Measurements from ENCODE around the gene CDC42BPB. TPM values are rescaled to one million over a fixed set of nuclear protein-coding genes. Genes with fewer than 3 reads are reported as not detected.

The CDC42BPB gene
- total and polyA plus RNA-seq, 8 donors = 73.4 to 91.4 (median 79.5) TPM

DNA sequence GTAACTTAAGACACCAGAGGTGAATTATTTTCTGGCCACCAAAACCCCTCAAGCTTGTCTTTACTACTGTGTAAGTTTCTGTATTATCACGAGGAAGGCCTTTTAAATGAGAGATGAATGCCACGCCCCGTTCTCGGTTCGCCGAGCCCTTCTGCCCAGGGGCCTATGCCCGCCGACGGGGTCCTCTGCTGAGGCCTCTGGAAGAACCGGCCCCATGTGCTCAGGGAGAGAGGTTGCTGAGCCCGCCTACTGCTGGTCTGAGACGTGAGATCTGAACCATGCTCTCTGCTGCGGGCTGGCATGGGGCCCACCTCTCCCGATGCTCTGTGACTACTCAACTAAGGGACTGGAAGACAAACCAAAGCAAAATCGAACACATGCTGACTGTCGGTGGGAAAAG, 113.9 kb downstream of the CDC42BPB start:
- Histone ChIP-seq H3K4me3 (no peak overlapping the region), H3K4me1 (no peaks in the 10 kb centered on the region), H3K36me3 (peaks cover 0 to 92% of the 10 kb centered on the region in 2 donors), H3K27ac (no peak overlapping the region), H3K9me3 (no peaks in the 10 kb centered on the region), H3K27me3 (no peaks in the 10 kb centered on the region)
- intact Hi-C loops (cut with DNase I) = no loop called here
- no peak for ATAC-seq
- TF ChIP-seq CTCF (IDR thresholded peaks at IDR 0.05) = no peak
- DNase-seq = peak in 1 of 4 donors; percentile 54

DNA sequence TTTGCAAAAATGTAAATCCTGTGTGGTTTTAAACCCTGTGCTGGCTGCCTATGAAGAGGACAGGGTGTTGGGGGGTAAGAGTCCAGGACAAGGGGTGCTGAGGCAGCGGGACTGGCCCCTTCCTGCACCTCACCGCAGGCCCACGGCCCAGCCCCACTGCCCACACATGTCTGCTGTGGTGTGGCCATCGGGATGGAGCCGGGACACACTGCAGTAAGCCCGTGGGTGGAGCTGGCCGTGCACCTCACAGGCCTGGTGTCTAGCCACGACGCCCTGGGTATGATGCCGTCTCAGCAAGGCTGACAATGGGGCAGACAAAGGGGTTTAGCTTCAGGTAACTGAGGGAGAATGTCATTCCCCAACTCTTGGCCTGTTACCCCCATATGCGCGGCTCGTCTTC, 115.3 kb downstream of the CDC42BPB start:
- Histone ChIP-seq H3K4me3 (no peak overlapping the region), H3K9me3 (no peaks in the 10 kb centered on the region), H3K27me3 (no peaks in the 10 kb centered on the region), H3K4me1 (no peaks in the 10 kb centered on the region), H3K27ac (no peak overlapping the region), H3K36me3 (peaks cover 0 to 98% of the 10 kb centered on the region in 2 donors)
- DNase-seq = peak in 1 of 4 donors; percentile 66
- TF ChIP-seq CTCF (IDR thresholded peaks at IDR 0.05) = no peak
- no peak for ATAC-seq
- intact Hi-C loops (cut with DNase I) = no loop called here

GRCh38 chr14:102941419-102942011, 115.8 kb downstream of the CDC42BPB start:
- intact Hi-C loops (cut with DNase I) = no loop called here
- TF ChIP-seq CTCF (IDR thresholded peaks at IDR 0.05) = no peak
- Histone ChIP-seq H3K4me3 (no peak overlapping the region), H3K27ac (no peak overlapping the region), H3K36me3 (peaks cover 0 to 98% of the 10 kb centered on the region in 2 donors), H3K27me3 (no peaks in the 10 kb centered on the region), H3K4me1 (no peaks in the 10 kb centered on the region), H3K9me3 (no peaks in the 10 kb centered on the region)
- no peak for ATAC-seq
- DNase-seq = peak in 1 of 4 donors; percentile 39

DNA sequence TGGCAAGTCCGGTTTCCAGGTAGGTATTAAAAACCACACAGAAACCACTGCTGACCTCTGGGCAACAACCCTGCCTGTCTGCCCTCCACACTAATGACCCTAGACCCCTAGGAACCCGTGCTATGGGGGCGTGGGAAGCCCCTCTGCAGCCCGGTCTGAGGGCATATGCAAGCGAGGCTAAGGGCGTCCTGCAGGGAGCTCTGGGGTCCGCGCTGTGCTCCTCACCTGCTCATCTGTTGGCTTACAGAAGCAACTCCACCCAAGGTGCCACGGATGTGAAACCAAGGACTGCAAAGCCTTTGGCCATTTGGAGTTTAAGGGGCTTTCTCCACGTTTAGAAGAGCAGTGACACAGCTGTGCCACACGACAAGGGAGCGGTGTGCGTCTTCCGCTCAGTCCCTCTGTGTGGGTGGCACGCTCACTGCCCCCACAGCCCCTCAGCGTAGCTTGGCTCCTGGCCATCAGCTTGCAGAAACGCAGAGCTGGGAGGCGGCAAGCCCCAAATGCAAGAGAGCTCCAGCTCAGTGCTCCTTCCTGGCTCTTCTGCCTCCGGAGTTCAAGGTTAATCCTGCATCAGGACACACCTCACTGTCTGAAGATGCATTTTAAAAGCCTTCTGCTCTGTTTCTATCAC, 116.5 kb downstream of the CDC42BPB start:
- intact Hi-C loops (cut with DNase I) = no loop called here
- H3K4me3 ChIP-seq = no peak overlapping the region
- DNase-seq (peak in 1 of 4 donors; percentile 60), ATAC-seq (no peak)
- H3K27me3 ChIP-seq = no peaks in the 10 kb centered on the region
- TF ChIP-seq CTCF (IDR thresholded peaks at IDR 0.05) = no peak
- no peak overlapping the region for H3K27ac ChIP-seq
- no peaks in the 10 kb centered on the region for H3K4me1 ChIP-seq
- peaks cover 0 to 93% of the 10 kb centered on the region in 2 donors for H3K36me3 ChIP-seq
- no peaks in the 10 kb centered on the region for H3K9me3 ChIP-seq

DNA sequence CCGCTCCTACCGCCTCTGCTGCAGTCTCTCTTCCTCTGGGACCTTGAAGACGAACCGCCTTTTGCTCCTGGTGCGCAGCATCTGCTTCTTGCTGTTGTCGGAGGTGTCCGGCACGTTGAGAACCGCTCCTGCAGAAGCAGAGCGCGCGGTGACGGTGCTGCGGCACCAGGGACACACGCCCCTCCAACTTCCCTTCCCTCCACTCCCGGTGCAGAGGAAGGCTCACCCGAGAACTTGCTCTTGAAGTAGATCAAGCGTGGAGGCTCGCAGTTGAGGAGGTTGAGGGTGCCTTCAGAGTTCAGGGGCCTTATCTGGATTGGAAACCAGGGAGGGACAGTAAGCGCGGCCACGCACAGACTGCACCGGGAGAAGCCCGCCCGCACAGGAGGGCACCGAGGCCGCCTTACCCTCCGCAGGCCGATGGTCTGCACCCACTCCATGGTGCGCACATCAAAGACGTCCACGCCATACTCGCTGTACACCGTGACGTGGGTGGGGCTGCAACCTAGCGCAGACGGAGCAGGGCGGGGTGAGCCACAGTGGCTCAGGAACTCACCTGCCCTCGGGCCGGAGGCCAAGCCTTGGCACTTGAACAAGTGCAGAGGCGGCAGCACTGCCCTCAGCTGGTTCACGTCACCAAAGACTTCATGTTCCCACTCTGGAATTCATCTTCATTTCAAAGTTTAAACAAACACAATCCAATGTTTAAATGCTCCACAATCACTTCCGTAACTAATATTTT, 117.4 kb downstream of the CDC42BPB start:
- Histone ChIP-seq H3K9me3 (no peaks in the 10 kb centered on the region), H3K4me3 (no peak overlapping the region), H3K36me3 (peaks cover 0 to 85% of the 10 kb centered on the region in 2 donors), H3K27ac (no peak overlapping the region), H3K4me1 (no peaks in the 10 kb centered on the region), H3K27me3 (no peaks in the 10 kb centered on the region)
- ATAC-seq (peak; percentile 88), DNase-seq (peak in 2 of 4 donors; percentile 85 to 92)
- TF ChIP-seq CTCF (IDR thresholded peaks at IDR 0.05) = no peak
- intact Hi-C loops (cut with DNase I) = no loop called here

Data from left lung (tissue), 10 donors.